Stimulated activated CD8-positive, alpha-beta memory T cell treated with anti-CD3 and anti-CD28 coated beads, Interleukin-4, amount 100 ng/mL, for 4 hours (primary cell): ENCODE data around the gene SMG6.
"Not testable (repeated sequence)": the region's sequence is repeated elsewhere in the genome, so short reads cannot be mapped to it uniquely, and the experiment has no call there.

Source experiments
- DNase-seq, 2 donors: peaks; one replicate each; pipeline ENCODE4 v3.0.0-alpha.2; 2020; ENCODE audit warnings: low read depth in 2 of 2, low spot score in 1 of 2

The SMG6 gene

DNA sequence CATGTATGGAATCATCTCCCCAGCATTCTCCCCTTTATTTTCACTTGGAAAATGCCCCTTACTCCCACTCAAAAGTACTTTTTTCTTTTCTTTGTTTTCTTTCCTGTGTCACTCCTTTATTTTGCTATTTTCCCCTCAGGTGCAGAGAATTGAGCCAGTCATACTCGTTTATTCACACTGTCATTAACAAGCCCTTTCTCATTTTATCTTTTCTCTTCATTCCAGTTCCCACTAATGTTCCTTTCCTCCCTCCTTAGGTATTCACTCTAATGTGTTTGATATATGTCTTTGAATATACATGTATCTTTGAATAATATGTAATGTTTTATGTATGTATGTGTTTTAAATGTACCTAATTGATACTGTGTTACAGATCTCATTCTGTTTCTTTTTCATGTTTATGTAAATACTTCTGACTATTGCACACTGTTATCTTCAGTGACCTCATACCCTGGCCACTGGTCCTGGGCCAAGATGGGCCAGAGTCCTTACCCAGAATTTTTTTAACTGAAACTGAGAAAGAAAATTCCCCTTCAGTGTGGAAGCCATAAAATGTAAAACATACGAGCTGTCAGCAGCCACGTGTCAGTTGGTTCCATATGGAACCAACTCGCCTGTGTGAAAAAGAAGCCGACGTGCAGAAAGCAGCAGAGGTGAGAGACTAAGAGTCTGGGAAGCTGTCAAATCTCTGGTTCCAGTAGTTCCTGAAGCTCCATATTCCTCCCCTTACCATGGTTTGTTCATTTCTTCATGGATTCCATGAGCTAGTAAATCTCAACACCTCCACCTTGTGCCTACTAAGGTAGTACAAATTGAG is 6.0 kb upstream of the SMG6 start:
- no peak for DNase-seq

GRCh38 chr17:2304931-2305330 is 1.3 kb upstream of the SMG6 start:
- DNase-seq: no peak

DNA sequence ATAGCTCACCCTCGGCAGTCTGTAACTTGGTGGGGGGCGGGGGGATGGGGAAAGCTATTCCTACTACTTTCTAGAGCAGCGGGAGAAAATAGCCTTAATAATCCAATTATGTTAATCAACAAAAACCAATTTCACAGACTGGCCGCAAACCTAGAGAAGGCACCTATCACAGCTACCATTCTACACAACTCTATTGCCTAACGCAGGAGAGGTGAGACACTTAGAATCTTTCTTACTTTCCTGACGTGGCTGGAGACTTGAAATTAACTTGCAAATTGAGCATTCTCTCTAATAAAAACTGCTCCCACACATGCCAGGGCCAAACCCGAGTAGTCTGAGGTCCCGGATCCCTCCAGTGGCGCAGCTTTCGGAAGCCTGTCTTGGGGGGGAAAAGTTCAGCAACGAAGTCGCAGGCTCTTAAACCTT is 794 bp downstream of the SMG6 start:
- no peak for DNase-seq

- no peak for DNase-seq
These were observed 3.8 kb downstream of the SMG6 start for GRCh38 chr17:2299756-2300155.

GRCh38 chr17:2299136-2299535 is 4.4 kb downstream of the SMG6 start:
- DNase-seq: no peak

GRCh38 chr17:2297023-2297422 is 6.6 kb downstream of the SMG6 start:
- DNase-seq: no peak

- no peak for DNase-seq
These were observed 8.0 kb downstream of the SMG6 start for GRCh38 chr17:2295575-2295974.

GRCh38 chr17:2292100-2292499 is 11.5 kb downstream of the SMG6 start:
- no peak for DNase-seq

DNA sequence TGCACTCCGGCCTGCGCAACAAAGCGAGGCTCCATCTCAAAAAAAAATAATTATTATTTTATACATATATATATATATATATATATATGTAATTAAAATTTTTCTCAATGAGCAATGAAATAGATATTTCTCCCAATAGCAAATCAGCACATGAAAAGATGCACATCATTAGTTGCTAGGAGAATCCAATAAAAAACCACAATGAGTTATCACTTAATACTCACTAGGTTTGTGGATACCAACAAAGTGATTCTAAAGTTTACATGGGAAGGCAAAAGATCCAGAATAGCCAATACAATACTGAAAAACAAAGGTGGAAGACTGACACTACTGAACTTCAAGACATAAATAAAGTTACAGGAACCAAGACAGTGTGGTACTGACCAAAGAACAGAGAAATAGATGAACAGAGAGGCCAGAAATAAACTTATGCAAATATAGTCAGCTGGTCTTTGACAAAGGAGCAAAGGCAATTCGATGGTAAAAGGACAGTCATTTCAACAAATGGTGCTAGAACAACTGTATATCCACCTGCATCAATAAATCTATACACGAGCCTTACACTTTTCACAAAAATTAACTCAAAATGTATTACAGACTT is 13.6 kb downstream of the SMG6 start:
- DNase-seq: no peak

DNA sequence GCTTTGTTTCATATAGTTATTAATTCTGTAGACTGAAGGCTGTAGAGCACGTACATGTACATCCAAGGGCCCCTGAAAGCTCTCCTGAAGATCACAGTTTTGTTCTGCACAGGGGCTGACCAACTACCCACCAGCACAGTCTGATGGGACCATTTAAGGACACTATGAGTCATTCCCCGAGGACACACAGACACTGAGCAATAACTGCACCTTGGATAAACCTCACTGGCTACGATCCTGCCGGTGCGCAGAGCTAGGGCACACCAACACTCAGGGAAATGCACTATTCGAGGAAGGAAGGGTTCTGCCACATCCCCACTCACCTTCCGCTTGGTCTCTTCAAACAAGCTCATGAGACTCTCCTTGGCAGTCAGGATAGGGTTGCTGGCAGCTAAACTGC is 20.3 kb downstream of the SMG6 start:
- DNase-seq: no peak

DNA sequence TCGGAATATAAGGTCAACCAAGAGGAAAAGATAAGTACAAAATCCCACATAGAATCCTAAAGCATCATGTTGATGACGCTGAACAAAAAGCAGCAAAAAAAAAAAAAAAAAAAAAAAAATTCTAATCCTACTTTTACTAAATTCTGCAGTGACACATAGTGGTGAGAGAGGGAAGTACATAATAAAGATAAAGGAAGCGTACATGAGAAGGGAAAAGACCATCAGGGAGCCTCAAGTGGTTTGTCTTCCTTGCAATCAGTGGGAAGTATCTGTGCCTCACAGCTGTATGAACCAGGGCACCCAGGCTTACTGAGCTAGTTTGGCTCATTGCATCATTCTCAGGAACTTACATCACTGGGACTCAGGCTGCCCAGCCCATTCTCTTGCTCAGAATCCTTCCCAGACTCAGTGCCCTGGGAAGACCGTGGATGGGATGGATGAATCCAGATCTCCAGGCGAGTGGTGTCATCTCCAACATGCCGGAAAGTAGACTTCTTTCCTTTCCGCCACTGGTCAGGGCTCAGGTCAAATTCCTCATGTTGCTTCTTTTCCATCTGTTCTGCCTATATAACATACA is 21.2 kb downstream of the SMG6 start:
- no peak for DNase-seq

DNA sequence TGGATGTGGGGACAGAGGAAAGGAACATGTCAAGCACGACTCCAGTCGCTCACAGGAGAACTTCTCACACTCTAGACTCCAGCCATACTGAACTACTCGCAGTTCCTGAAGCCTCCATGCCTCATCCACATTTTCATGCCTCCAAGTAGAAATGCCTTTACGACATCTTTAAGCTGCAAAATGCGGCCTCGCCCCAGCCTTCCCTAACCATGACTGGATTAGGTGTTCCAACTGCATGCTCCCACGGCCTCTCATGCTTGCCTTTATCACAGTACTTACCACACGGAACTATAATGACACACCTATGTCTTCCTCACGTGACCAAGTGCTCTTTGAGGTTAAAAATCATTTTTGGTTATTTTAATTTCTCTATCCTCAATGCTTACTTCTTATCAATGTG is 23.9 kb downstream of the SMG6 start:
- DNase-seq: no peak

- no peak for DNase-seq
These were observed 26.0 kb downstream of the SMG6 start for GRCh38 chr17:2277429-2278170.

- DNase-seq: no peak
These were observed 27.9 kb downstream of the SMG6 start for GRCh38 chr17:2275722-2276121.

GRCh38 chr17:2274414-2274813 is 29.2 kb downstream of the SMG6 start:
- DNase-seq: no peak

GRCh38 chr17:2271985-2272702 is 31.4 kb downstream of the SMG6 start:
- DNase-seq: no peak

GRCh38 chr17:2267354-2267753 is 36.2 kb downstream of the SMG6 start:
- DNase-seq: no peak

GRCh38 chr17:2266865-2267228 is 36.7 kb downstream of the SMG6 start:
- DNase-seq: no peak

GRCh38 chr17:2266045-2266864 is 37.3 kb downstream of the SMG6 start:
- DNase-seq: peak; percentile 74 to 78

GRCh38 chr17:2265166-2265565 is 38.4 kb downstream of the SMG6 start:
- not testable (repeated sequence) for DNase-seq
